BJ (cell line): ENCODE data around the gene RAD9A. TPM values are rescaled to one million over a fixed set of nuclear protein-coding genes. Genes with fewer than 3 reads are reported as not detected.

Experiments
- CTCF ChIA-PET: fragments of 350-600 bp; formaldehyde crosslinking; extraction: SDS; loops from one replicate; lab custom pipeline; 2021; ENCODE audit warnings: antibody characterized with exemption, inconsistent platforms; lab: Yijun Ruan, JAX
- POLR2A ChIA-PET: fragments of 300-600 bp; sonication (Branson Sonifier 250); formaldehyde crosslinking; extraction: SDS; loops from one replicate; lab custom pipeline; 2021; ENCODE audit warnings: antibody characterized with exemption; lab: Charles Lee
- DNase-seq: peaks from one replicate; pipeline ENCODE4 v3.0.0-alpha.2; 2011; ENCODE audit warnings: low read depth
- H3K27me3 ChIP-seq: 2 replicates; pipeline ENCODE4 v1.6.0; 2011; ENCODE audit warnings: low read length; ENCODE audit not compliant: control insufficient read depth, insufficient read depth
- H3K36me3 ChIP-seq: 2 replicates; pipeline ENCODE4 v1.5.1; 2011; ENCODE audit warnings: low read length; ENCODE audit not compliant: control insufficient read depth, insufficient read depth
- H3K4me3 ChIP-seq: 2 replicates; pipeline ENCODE4 v1.5.1; 2011; ENCODE audit warnings: low read depth, mild to moderate bottlenecking, control low read depth, low read length
- polyA plus RNA-seq: library from polyadenylated mRNA; depleted of rRNA; stranded (reverse); fragments of >200 nt; gene quantifications from 2 replicates; pipeline ENCODE4 v1.2.3, GENCODE V29; 2011
- TF ChIP-seq, protein P1 (sequence below): IDR thresholded peaks from 2 replicates; pipeline ENCODE4 v1.5.1; 2011; ENCODE audit warnings: low read depth, mild to moderate bottlenecking, control low read depth, inconsistent platforms, low read length, moderate library complexity; ENCODE audit not compliant: insufficient read depth

Gene RAD9A
- polyA plus RNA-seq, 1 experiment, result 10.7 TPM

DNA sequence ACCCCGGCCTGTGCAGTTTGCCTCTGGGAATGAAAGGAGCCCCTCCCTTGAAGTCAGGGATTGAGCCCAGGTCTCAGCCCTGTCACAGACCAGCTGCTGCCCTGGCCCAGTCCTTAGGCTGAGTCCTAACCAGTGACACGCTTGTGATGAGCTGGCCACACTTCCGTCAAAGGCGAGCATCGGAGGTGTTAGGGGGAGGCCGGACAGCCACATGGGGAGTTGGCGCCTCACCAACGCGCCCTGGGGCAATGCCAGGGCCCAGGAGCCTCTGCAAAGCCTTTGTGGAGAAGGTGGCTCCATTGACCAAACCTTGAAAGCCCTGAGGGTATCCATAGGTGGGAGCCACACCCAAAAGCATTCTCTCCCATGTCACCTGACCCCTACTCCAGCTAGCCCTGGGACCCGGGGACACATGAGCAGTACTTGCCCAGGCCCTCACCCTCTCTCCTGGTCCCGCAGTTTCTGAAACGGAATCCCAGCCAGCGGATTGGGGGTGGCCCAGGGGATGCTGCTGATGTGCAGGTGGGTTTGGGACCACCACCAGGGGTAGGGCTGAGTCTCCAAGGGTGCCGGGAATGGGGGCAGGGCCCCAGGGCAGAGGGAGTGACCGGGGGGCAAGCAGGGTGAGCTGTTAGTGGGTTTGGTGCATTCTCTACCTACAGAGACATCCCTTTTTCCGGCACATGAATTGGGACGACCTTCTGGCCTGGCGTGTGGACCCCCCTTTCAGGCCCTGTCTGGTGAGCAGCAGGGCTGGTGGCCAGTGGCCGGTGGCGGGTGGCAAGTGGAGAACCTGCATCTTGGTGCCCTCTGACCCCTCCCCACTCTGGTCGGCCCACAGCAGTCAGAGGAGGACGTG lies 42.0 kb downstream of the RAD9A start:
- CTCF ChIA-PET, result no interaction called here
- no peak for DNase-seq
- TF ChIP-seq, protein P1, sequence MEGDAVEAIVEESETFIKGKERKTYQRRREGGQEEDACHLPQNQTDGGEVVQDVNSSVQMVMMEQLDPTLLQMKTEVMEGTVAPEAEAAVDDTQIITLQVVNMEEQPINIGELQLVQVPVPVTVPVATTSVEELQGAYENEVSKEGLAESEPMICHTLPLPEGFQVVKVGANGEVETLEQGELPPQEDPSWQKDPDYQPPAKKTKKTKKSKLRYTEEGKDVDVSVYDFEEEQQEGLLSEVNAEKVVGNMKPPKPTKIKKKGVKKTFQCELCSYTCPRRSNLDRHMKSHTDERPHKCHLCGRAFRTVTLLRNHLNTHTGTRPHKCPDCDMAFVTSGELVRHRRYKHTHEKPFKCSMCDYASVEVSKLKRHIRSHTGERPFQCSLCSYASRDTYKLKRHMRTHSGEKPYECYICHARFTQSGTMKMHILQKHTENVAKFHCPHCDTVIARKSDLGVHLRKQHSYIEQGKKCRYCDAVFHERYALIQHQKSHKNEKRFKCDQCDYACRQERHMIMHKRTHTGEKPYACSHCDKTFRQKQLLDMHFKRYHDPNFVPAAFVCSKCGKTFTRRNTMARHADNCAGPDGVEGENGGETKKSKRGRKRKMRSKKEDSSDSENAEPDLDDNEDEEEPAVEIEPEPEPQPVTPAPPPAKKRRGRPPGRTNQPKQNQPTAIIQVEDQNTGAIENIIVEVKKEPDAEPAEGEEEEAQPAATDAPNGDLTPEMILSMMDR, result no peak

DNA sequence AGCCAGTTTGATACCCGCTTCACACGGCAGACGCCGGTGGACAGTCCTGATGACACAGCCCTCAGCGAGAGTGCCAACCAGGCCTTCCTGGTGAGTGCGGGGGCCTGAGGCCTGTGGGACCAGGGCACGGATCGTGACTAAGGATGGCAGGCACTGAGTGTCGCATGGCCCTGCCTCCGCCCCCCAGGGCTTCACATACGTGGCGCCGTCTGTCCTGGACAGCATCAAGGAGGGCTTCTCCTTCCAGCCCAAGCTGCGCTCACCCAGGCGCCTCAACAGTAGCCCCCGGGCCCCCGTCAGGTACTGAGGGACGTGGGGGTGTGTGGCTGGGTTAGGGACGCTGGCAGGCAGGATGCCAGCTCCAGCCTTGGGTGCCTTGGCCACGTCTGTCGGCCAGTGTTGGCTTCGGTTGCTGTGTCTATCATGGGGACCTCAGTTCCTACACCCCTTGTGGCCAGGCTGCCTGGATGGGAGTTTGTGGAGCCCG lies 42.7 kb downstream of the RAD9A start:
- CTCF ChIA-PET, result no interaction called here

More for the DNA sequence above, 42.0 kb downstream of the RAD9A start:
- peaks cover 35% of the 10 kb centered on the region for H3K36me3 ChIP-seq
- no peak overlapping the region for H3K4me3 ChIP-seq
- no peaks in the 10 kb centered on the region for H3K27me3 ChIP-seq
- POLR2A ChIA-PET, result no interaction called here

DNA sequence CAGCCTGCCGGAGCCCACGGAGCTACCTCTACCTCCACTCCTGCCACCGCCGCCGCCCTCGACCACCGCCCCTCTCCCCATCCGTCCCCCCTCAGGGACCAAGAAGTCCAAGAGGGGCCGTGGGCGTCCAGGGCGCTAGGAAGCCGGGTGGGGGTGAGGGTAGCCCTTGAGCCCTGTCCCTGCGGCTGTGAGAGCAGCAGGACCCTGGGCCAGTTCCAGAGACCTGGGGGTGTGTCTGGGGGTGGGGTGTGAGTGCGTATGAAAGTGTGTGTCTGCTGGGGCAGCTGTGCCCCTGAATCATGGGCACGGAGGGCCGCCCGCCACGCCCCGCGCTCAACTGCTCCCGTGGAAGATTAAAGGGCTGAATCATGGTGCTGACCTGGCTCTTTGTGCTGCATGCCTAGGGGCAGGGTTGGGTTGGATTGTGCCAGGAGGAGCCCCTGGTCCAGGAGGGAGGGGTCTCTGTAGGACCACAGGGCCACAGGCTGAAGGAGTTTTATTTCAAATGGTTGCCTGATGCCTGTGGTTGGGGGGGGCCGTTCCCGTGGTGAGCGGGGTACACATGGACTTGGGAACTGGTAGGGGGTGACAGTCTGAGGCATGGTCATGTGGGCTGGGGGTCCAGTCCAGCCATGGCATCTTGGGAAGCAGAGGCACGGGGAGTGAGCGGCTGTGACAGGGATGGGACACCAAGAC lies 43.4 kb downstream of the RAD9A start:
- ChIA-PET POLR2A (no interaction called here), CTCF (no interaction called here)
- TF ChIP-seq, protein P1, result no peak
- H3K4me3 ChIP-seq, result no peak overlapping the region
- DNase-seq, result no peak
- H3K27me3 ChIP-seq, result no peaks in the 10 kb centered on the region
- H3K36me3 ChIP-seq, result peaks cover 38% of the 10 kb centered on the region

More for the DNA sequence above, 42.7 kb downstream of the RAD9A start:
- no peak for DNase-seq
- POLR2A ChIA-PET, result no interaction called here
- Histone ChIP-seq H3K36me3 (peaks cover 37% of the 10 kb centered on the region), H3K4me3 (no peak overlapping the region), H3K27me3 (no peaks in the 10 kb centered on the region)
- TF ChIP-seq, protein P1, result no peak

DNA sequence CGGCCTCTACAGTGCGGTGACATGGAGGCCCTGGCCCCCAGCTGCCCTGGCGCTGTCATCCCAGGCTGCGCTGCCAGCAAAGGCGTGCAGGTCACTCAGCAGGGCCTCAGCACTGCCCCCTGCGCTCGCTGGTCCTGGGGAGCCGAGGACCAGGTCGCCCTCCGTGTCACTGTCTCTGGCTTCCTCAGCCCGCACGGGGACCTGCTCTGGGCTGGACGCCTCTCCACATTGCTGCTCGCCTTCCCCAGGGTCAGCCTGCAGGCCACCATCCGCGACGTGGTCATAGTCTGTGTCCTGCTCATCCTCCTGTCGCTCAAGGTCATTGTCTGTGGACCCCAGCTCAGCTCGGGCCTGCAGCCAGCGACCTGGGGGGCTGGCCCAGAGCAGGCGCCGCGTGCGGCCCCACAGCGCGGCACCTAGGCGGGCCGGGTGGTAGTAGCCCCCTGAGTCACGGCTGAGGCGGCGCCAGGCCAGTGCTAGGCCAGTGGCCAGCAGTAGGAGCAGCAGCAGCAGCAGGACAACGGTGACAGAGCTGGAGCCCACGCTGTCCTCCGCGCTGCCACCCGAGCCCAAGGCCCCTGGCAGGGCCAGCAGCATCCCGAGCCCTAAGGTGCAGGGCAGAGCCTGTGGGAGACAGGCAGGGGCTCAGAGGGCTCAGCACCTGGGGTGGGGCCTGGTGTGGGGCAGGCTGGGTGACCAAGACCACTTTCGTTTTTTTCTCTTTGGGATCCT lies 44.1 kb downstream of the RAD9A start:
- ChIA-PET CTCF (interaction anchor here (0.6 kb wide), 1 partner anchor 69 kb away, joined by 3 read pairs; the partner anchor contains the start of gene PITPNM1), POLR2A (no interaction called here)
- TF ChIP-seq, protein P1, result no peak
- H3K27me3 ChIP-seq, result no peaks in the 10 kb centered on the region
- no peak for DNase-seq
- no peak overlapping the region for H3K4me3 ChIP-seq
- H3K36me3 ChIP-seq, result peaks cover 37% of the 10 kb centered on the region
